Measurements from ENCODE around the gene CERKL.
A peak's percentile ranks its signal among the peaks of the same experiment; 100 is the strongest.

The CERKL gene

DNA sequence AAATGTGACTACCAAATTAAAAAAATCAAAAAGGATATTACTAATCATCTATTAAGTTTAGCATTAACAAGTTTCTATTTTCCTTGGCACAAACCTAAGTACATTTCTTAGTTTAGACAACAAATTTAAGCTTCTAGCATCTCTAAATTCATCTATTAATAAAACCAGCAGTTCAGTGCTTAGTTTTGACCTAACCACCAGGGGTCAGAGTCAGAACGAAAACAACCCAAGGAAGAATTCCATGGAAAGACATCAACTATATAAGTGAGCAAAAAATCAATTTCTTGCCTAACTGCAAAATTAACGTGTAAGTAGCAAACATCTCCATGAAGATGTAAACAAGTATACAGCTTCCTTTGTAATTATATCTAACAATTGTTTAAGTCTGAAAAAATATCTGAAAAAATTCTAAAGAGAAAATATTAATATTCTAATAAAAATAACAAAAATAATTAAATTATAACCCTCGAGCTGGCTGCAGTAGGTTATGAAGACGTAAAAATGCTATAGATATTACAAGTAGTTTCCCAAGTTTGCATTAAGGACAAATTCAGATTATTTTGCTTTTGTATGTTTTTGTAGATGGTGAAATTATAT is 83.7 kb downstream of the CERKL start:
- DNase-seq, result no peak

DNA sequence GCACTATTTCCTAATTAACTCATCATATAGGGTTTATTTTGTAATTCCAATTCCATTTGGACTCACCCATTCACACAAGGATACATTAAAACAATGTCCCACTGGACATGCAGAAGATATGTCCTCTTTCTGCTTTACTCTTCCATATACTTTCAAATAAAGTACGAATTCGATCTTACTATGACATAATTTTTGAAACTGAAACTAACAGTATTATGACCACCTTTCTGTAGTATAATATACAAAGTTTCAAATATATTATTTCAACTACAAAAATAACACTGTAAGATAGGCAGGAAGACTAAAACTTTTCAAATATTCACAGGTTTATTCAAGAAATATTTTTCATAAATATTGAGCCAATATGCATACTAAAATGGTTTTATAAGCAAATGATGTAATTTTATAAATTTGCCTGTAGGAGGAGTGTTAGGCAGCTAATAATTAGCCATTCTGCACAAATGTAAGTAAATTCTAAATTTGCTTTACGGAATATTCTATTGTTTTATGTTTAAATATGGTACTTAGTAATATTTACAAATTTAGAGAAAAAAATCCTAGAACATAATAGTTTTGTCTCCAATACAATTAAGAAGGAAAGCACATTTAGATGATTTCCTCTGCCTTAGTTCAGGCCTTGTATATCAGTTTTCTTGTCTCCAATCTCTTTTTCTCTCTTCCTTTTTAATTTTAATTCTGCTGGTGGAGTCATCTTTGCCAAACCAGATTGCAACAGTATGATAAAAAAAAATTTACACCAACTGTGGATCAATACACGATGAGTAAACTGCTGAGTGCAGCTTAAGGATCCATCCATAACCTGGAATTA is 85.9 kb downstream of the CERKL start:
- no peak for DNase-seq

- DNase-seq, result no peak
Observed at GRCh38 chr2:181570059-181570458, 86.8 kb downstream of the CERKL start.

DNA sequence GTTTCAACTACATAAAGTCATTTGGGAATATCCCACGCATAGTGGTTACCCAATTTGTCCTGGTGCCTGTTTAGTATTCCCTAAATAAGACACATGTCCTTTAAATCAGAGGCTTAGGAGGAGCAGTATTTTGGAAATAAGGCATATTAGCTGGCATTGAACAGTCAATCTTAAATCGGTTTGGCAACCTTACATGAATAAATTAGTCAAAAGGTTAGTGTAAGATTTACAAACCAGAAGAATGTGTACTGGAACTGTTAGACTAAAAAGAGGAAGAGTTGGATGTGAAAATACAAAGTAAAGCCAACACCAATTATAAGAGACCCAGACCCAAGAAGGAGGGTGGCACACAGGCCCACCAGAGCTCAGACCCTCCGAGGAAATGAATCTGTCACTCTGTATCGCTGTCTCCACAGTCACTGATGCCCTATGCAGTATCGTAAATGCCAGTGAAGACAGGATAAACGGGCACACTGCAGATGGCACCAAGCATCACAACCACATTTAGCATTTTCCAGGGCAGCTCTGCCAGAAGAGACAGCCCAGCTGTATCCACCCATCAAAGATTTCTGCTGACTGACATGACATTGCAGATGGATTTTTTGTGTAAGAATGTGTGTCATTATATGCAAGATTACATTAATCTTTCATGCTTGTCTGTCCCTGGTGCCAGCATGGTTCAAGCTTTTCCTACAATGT is 90.4 kb downstream of the CERKL start:
- DNase-seq, result no peak

DNA sequence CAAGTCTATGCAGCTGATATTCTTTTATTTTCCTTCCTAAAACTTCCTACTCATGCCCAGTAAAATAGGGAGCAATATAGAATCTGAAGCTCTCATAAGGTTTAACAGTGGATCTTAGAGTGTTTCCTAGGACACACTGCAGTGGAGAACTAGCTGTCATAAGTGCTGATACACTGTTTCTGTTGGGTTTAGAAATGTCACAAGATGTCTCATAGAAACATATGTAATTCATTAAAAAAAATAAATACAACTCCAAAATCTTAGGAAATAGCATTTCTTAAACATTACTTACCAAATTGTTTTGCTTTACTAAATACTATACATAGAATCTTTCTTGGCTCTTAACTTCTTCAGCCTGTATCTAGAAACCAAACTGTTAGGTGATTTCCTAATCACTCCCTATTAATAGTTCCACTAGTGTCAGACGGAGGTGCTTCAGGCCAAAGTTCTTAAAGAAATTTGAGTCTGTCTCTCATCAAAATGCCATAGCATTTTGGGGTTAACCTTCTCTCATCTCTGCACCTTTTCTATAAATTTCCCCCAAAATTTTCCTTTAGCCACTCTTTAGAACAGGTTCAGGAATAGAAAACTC is 93.7 kb downstream of the CERKL start:
- DNase-seq, result no peak

DNA sequence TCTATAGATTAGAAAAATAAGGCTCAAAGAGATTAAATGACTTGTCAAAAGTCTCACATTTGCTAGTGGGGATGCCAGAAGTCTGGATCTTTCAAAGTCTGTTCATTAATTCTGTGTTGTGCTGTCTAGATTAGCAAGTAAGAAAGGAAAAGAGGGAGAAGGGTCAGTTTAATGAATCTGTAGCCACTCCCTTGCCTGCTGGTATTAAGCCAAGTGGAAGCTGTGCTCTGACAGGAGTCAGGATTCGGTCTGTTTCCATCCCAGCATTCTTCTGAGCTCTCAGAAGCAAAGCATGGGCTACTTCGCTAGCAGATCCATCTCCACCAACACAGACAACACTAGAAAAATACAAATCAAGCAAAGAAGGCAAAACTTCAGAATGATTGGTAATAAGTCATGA is 98.5 kb downstream of the CERKL start:
- no peak for DNase-seq

DNA sequence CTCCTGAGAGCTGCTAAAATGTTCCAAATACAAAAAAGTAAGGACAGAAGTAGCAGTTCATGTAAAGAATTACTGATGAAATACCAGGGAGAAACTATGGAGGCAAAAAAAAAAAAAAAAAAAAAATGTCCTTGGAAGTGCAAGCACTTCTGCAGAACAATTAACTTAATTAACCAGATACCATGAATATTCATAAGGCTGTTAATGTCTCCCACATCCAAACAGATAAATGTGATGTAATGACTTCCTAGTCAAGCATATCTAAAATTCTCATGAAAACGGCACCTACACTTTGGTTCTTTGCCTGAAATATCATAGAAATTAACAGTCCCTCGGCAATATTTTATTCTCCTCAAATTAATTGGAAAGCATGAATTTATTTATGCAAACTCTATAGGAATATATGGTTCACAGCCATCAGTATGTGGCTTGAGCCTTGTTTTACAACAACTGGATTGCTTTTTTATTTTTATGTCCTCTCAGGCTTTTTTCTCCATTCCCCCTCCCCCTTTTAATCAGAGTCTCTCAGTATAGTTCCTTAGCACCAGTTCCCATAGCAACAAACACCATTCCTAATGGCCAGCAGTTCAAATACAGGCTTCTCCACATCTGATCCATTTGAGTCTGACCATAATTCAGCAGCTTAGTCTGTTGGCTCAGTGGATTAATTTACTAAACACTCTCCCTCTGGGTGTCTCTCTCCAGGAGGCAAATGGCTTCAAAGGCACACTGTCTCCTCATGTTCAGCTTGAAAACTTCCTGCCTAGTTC is 102.7 kb downstream of the CERKL start:
- DNase-seq, result peak; percentile 17

DNA sequence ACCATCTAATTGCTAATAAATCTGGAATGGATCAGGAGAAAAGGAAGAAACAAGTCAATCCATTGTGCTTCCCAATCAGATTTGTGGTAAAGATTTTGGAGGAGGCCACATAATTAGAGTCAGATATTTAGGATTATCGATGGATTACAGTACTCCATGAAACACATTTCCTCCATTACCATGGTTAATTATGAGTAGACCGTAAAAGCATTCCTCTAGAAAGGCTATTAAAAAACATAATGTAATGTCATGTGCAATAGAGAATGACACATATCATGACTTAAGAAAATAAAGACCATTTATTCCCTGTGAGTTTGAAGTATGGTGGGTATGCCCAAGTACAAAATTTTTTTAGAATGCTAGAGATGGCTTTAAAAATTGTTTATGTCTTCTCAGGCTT is 103.7 kb downstream of the CERKL start:
- no peak for DNase-seq

GRCh38 chr2:181552808-181553207 is 104.1 kb downstream of the CERKL start:
- DNase-seq, result no peak

GRCh38 chr2:181546086-181546485 is 110.8 kb downstream of the CERKL start:
- DNase-seq, result no peak

- DNase-seq, result no peak
Observed at GRCh38 chr2:181542170-181542569, 114.7 kb downstream of the CERKL start.

DNA sequence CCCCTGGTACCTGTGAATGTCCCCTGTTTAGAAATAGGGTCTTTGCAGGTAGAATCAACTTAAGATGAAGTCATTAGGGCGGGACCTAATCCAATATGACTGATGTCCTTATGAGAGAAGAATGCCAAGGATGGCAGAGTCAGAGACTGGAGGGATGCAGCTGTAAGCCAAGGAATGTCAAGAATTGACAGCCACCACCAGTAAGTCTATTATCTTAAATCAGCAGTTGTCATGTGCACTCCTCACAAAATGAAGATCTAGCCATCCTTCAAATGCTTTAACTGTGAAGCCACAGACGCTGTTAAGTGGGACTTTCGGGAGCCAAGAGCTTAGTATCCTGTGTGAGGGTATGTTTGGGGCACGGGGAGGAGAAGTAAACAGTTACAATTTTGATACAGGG is 116.5 kb downstream of the CERKL start:
- DNase-seq, result no peak

DNA sequence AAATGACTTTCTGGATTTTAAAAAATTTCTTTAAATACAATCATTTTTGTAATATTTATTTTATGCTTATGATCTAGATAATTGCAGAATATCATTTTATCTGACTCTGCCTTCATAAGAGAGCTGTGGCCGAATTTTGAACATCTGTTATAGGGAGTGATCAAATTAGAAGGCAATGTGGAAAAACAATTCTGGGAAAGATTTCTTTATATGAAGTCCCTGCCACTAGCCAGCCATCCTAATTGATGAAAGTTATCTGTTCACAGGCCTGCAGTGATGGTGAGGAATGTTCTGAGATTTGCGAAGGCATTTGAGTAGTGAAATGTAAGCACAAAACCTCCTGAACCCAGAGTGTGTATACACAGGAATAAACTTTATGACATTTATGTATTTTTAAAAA is 120.2 kb downstream of the CERKL start:
- no peak for DNase-seq

GRCh38 chr2:181528441-181528840 is 128.5 kb downstream of the CERKL start:
- DNase-seq, result no peak

GRCh38 chr2:181527058-181527457 is 129.8 kb downstream of the CERKL start:
- no peak for DNase-seq

GRCh38 chr2:181526014-181526413 is 130.9 kb downstream of the CERKL start:
- DNase-seq, result no peak

DNA sequence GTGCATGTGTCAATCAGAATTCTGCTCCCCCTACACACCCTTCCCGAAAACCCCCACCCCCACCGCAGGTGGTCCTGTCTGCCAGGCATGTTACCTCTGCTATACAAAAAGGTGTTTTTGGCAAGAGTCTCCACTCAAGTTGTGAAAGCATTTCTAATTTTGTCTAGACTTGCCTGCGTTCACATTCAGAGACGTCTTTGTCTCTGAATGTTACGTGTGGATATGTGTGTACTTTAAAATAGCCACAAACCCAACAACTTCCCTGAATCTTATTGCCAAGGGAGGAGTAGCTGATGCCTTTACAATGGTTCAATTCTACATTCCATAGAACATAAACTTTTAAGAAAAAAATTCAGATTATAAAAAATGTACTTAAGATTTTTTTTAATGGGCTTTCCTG is 133.1 kb downstream of the CERKL start:
- no peak for DNase-seq

GRCh38 chr2:181520253-181520652 is 136.7 kb downstream of the CERKL start:
- no peak for DNase-seq

GRCh38 chr2:181517685-181518301 is 139.1 kb downstream of the CERKL start:
- DNase-seq, result peak; percentile 77

DNA sequence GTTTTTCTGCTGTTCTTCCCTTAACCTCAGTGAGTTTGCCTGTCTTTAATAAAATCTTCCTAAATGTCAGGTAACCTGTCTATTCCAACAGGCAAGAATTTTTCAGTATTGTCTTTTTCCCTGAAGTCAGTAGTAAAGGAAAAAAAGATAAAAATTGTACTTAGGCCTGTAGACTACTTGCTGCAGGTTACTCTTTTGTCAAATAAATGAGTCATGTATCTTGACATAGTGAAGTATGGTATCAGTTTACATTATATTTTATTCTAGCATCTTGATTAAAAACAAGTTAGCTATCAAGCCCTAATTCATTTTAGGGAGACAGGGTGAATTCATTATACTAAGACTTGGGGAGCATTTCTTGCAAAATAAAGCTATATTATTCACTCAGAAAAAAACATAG is 139.9 kb downstream of the CERKL start:
- no peak for DNase-seq

GRCh38 chr2:181515719-181516118 is 141.2 kb downstream of the CERKL start:
- no peak for DNase-seq

- DNase-seq, result no peak
Observed at GRCh38 chr2:181500201-181500600, 156.7 kb downstream of the CERKL start.
